Stomach (tissue), 8 donors: ENCODE measurements around the gene LOC128125822.

Source experiments
- DNase-seq, 2 donors: peaks; one replicate each; pipeline versions ENCODE4 v3.0.0 to v3.0.0-alpha.2; 2013 to 2019
- H3K27ac ChIP-seq, 5 donors: fragments of 200-600 bp in 4 of 5; sonication (generic) in 4 of 5; one replicate each; pipeline ENCODE4 v1.5.1; 2013 to 2019; ENCODE audit warnings: mild to moderate bottlenecking in 1 of 5, moderate library complexity in 1 of 5
- H3K27me3 ChIP-seq, 3 donors: fragments of 200-600 bp; sonication (generic); one replicate each; pipeline ENCODE4 v1.5.1; 2017 to 2019; ENCODE audit warnings: mixed run types in 1 of 3
- H3K36me3 ChIP-seq, 4 donors: fragments of 200-600 bp; sonication (generic); 1 replicate in 3 of 4; 2 replicates in 1 of 4; pipeline ENCODE4 v1.5.1; 2016 to 2019
- H3K4me1 ChIP-seq, 4 donors: fragments of 200-600 bp; sonication (generic); one replicate each; pipeline ENCODE4 v1.5.1; 2016 to 2019
- H3K4me3 ChIP-seq, 4 donors: fragments of 200-600 bp; sonication (generic) in 3 of 4; one replicate each; pipeline ENCODE4 v1.5.1; 2016 to 2019; ENCODE audit warnings: mild to moderate bottlenecking in 1 of 4
- H3K9me3 ChIP-seq, 4 donors: fragments of 200-600 bp; sonication (generic); one replicate each; pipeline ENCODE4 v1.5.1; 2016 to 2019
- EP300 ChIP-seq: sonication (generic); formaldehyde crosslinking; IDR thresholded peaks from one replicate; pipeline ENCODE4 v1.6.1; 2017; ENCODE audit warnings: antibody characterized with exemption
- POLR2A ChIP-seq, 4 donors: fragments of 450-650 bp; IDR thresholded peaks; one replicate each; pipeline ENCODE4 v1.6.1; 2016; ENCODE audit warnings: antibody characterized with exemption in 4 of 4, control low read depth in 2 of 4, mild to moderate bottlenecking in 1 of 4, moderate library complexity in 1 of 4
- POLR2AphosphoS5 ChIP-seq, 3 donors: sonication (generic); formaldehyde crosslinking; IDR thresholded peaks; one replicate each; pipeline ENCODE4 v1.6.1; 2016; ENCODE audit warnings: antibody characterized with exemption in 3 of 3
- WGBS, 5 donors: extraction: QIAGEN DNeasy Blood & Tissue Kit in 3 of 5; methylation state at CpG; one replicate each; pipeline versions ENCODE4 v1.1.5 to v1.1.7; 2013 to 2018; 5-methylcytosine and 5-hydroxymethylcytosine counted together
- intact Hi-C: fragments of 100-400 bp; cut with DNase I; formaldehyde crosslinking; loops from one replicate; pipeline ENCODE4 v1.15.1; 2023; ENCODE audit warnings: low total_unique reads
- TF ChIP-seq, protein P1 (sequence below), 7 experiments: fragments of 450-650 bp in 4 of 7; fragments of 200-600 bp in 3 of 7; sonication (generic) in 3 of 7; IDR thresholded peaks; one replicate each; pipeline ENCODE4 v1.5.1; 2016 to 2019; ENCODE audit warnings: antibody characterized with exemption in 7 of 7, control low read depth in 2 of 7, mild to moderate bottlenecking in 1 of 7
- donor health status: healthy with polysubstance abuse.
- donor health status: Bipolar disorder and iron deficiency.
- donor health status: healthy.

LOC128125822 gene

GRCh38 chr6:63530991-63531390, 41.3 kb upstream of the LOC128125822 start:
- Histone ChIP-seq H3K27ac (no peak overlapping the region), H3K4me1 (peaks cover 10 to 22% (median 16%) of the 10 kb centered on the region in 4 donors), H3K9me3 (no peaks in the 10 kb centered on the region), H3K36me3 (no peaks in the 10 kb centered on the region), H3K4me3 (no peak overlapping the region), H3K27me3 (no peaks in the 10 kb centered on the region)
- 85 to 97% (median 93%) methylated on average over 1 of the region's 1 CpG for WGBS, 5 donors
- DNase-seq, result no peak
- TF ChIP-seq POLR2A (IDR thresholded peaks at IDR 0.05) (no peak), POLR2AphosphoS5 (IDR thresholded peaks at IDR 0.05) (no peak), EP300 (no peak)
- TF ChIP-seq, protein P1, sequence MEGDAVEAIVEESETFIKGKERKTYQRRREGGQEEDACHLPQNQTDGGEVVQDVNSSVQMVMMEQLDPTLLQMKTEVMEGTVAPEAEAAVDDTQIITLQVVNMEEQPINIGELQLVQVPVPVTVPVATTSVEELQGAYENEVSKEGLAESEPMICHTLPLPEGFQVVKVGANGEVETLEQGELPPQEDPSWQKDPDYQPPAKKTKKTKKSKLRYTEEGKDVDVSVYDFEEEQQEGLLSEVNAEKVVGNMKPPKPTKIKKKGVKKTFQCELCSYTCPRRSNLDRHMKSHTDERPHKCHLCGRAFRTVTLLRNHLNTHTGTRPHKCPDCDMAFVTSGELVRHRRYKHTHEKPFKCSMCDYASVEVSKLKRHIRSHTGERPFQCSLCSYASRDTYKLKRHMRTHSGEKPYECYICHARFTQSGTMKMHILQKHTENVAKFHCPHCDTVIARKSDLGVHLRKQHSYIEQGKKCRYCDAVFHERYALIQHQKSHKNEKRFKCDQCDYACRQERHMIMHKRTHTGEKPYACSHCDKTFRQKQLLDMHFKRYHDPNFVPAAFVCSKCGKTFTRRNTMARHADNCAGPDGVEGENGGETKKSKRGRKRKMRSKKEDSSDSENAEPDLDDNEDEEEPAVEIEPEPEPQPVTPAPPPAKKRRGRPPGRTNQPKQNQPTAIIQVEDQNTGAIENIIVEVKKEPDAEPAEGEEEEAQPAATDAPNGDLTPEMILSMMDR (IDR thresholded peaks at IDR 0.05), result no peak
- intact Hi-C loops, result no loop called here

DNA sequence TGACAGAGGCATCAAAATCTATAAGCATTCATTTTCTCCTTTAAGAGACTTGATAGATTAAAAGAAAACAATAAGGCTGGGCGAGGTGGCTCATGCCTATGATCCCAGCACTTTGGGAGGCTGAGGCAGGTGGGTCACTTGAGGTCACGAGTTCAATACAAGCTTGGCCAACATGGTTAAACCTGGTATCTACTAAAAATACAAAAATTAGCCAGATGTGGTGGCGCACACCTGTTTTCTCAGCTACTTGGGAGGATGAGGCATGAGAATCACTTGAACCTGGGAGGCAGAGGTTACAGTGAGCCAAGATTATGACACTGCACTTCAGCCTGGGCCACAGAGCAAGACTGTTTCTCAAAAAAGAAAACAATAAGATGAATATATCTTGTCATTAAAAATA, 39.3 kb upstream of the LOC128125822 start:
- 84 to 92% (median 87%) methylated on average over 3 of the region's 3 CpGs for WGBS, 5 donors

GRCh38 chr6:63533952-63534351, 38.3 kb upstream of the LOC128125822 start:
- H3K27me3 ChIP-seq, result no peaks in the 10 kb centered on the region
- TF ChIP-seq, protein P1 (IDR thresholded peaks at IDR 0.05), result no peak
- no peak for TF ChIP-seq EP300
- no peak for TF ChIP-seq POLR2AphosphoS5 (IDR thresholded peaks at IDR 0.05)
- TF ChIP-seq POLR2A (IDR thresholded peaks at IDR 0.05), result no peak
- DNase-seq, result no peak
- 90 to 95% (median 92%) methylated on average over 4 of the region's 4 CpGs for WGBS, 5 donors
- intact Hi-C loops, result no loop called here
- no peak overlapping the region for H3K4me3 ChIP-seq
- H3K27ac ChIP-seq, result no peak overlapping the region
- H3K36me3 ChIP-seq, result no peaks in the 10 kb centered on the region
- H3K4me1 ChIP-seq, result peaks cover 0 to 11% (median 3%) of the 10 kb centered on the region in 4 donors
- H3K9me3 ChIP-seq, result no peaks in the 10 kb centered on the region

More for the DNA sequence above, 39.3 kb upstream of the LOC128125822 start:
- intact Hi-C loops, result no loop called here
- Histone ChIP-seq H3K4me3 (no peak overlapping the region), H3K9me3 (no peaks in the 10 kb centered on the region), H3K27me3 (no peaks in the 10 kb centered on the region), H3K4me1 (peaks cover 1 to 14% (median 8%) of the 10 kb centered on the region in 4 donors), H3K36me3 (no peaks in the 10 kb centered on the region), H3K27ac (no peak overlapping the region)
- DNase-seq, result no peak
- TF ChIP-seq POLR2AphosphoS5 (IDR thresholded peaks at IDR 0.05), result no peak
- TF ChIP-seq EP300, result no peak
- TF ChIP-seq, protein P1 (IDR thresholded peaks at IDR 0.05), result no peak
- TF ChIP-seq POLR2A (IDR thresholded peaks at IDR 0.05), result no peak

- no peaks in the 10 kb centered on the region for H3K4me1 ChIP-seq
- no peak for TF ChIP-seq EP300
- TF ChIP-seq, protein P1 (IDR thresholded peaks at IDR 0.05), result no peak
- TF ChIP-seq POLR2AphosphoS5 (IDR thresholded peaks at IDR 0.05), result no peak
- no peak for TF ChIP-seq POLR2A (IDR thresholded peaks at IDR 0.05)
- H3K27me3 ChIP-seq, result no peaks in the 10 kb centered on the region
- 60 to 67% (median 63%) methylated on average over 9 of the region's 9 CpGs for WGBS, 5 donors
- H3K27ac ChIP-seq, result no peak overlapping the region
- intact Hi-C loops, result no loop called here
- no peak overlapping the region for H3K4me3 ChIP-seq
- H3K36me3 ChIP-seq, result no peaks in the 10 kb centered on the region
- H3K9me3 ChIP-seq, result no peaks in the 10 kb centered on the region
- no peak for DNase-seq
These were observed 34.9 kb upstream of the LOC128125822 start for GRCh38 chr6:63537201-63537958.
